ENCODE data around the gene SIGLEC7.

The SIGLEC7 gene

DNA sequence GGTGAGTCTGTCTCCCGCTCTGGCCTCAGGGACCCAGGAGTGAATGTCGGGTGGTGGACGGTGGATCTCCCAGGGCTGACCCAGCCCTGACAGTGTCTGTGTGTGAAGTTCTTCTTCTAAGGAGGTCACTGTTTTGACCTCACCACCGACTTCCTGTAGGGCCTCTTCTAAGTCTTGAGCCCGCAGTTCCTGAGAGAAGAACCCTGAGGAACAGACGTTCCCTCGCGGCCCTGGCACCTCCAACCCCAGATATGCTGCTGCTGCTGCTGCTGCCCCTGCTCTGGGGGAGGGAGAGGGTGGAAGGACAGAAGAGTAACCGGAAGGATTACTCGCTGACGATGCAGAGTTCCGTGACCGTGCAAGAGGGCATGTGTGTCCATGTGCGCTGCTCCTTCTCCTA lies at the start of gene SIGLEC7:
SIGLEC7 (plus strand) TSS at position 183 of the 400 bp plus-strand sequence; CDS start at position 252, 69 bp downstream.
- Histone ChIP-seq H3K27ac (ENCODE audit: low read depth, low read length) (no peak within 1 kb of the TSS), H3K4me3 (ENCODE audit: low read length) (no peak within 1 kb of the TSS), H3K27me3 (ENCODE audit: control insufficient read depth, insufficient read depth, low read length) (no peaks in the 10 kb centered on the region), H3K36me3 (ENCODE audit: control insufficient read depth, insufficient read depth, low read length) (no peaks in the 10 kb centered on the region), H3K4me1 (ENCODE audit: control insufficient read depth, insufficient read depth, low read length) (no peaks in the 10 kb centered on the region), H3K9ac (ENCODE audit: low read length) (no peak within 1 kb of the TSS)

DNA sequence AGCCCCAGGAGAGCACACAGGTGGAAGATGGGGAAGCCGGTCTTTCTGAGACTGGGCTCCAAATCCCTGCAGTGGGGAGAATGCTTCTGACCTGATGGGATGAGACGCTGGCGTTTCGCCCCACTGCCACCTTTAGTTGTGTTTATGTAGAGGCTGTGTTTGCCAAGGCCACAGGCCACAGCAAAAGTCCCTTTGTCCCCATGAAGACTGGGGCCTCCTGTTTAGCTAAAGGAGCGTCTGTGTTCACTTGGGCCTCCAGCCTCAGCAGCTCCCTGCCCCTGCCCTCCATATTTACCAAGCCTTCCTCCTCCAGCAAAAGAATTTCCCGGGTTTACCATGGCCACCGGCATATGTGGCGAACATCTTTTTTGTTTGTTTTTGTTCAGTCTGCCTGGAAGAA lies 49.0 kb upstream of the SIGLEC7 start:
- Histone ChIP-seq H3K36me3 (ENCODE audit: control insufficient read depth, insufficient read depth, low read length) (no peaks in the 10 kb centered on the region), H3K27me3 (ENCODE audit: control insufficient read depth, insufficient read depth, low read length) (no peaks in the 10 kb centered on the region), H3K4me3 (ENCODE audit: low read length) (no peak overlapping the region), H3K27ac (ENCODE audit: low read depth, low read length) (no peak overlapping the region), H3K9ac (ENCODE audit: low read length) (no peak overlapping the region), H3K4me1 (ENCODE audit: control insufficient read depth, insufficient read depth, low read length) (no peaks in the 10 kb centered on the region)

DNA sequence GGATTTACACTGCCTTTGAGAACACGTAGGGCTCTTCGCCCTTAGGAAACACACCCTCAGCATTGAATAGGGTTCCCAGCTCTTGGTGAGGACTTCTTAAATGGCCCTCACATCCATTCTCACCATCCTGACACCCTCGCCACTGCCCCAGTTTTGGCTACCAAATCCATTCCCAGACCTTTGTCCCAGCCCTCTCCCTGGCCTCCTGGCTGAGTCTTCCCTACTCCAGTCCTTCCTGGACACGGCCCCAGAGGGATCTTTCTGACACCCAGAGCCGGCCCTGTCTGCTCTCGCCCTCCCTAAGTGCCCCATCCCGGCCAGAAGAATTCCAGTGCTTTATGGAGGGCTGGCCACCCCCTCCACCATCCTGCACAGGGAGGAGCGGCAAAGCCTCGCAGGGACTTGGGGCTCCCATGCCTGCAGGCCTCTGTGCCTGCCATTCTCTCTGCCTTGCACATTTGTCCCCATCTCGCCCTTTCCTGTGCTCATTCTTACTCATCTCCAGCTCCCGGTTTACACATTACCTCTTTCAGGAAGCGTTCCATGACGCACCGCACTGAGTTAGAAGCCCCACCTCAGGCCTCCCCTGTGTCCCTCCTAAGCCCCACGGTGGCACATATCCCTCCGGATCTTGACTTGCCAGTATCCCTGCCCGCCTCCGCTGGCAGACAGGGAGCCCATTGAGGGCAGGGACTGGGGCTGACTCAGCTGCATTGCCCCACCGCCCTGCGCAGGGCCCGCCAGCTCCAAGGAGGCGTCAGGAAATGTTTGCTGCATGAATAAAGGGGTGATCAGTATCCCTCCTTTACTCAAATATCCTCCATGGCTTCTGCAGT lies 48.4 kb upstream of the SIGLEC7 start:
- Histone ChIP-seq H3K9ac (ENCODE audit: low read length) (no peak overlapping the region), H3K4me3 (ENCODE audit: low read length) (no peak overlapping the region), H3K27ac (ENCODE audit: low read depth, low read length) (no peak overlapping the region), H3K27me3 (ENCODE audit: control insufficient read depth, insufficient read depth, low read length) (no peaks in the 10 kb centered on the region), H3K36me3 (ENCODE audit: control insufficient read depth, insufficient read depth, low read length) (no peaks in the 10 kb centered on the region), H3K4me1 (ENCODE audit: control insufficient read depth, insufficient read depth, low read length) (no peaks in the 10 kb centered on the region)

DNA sequence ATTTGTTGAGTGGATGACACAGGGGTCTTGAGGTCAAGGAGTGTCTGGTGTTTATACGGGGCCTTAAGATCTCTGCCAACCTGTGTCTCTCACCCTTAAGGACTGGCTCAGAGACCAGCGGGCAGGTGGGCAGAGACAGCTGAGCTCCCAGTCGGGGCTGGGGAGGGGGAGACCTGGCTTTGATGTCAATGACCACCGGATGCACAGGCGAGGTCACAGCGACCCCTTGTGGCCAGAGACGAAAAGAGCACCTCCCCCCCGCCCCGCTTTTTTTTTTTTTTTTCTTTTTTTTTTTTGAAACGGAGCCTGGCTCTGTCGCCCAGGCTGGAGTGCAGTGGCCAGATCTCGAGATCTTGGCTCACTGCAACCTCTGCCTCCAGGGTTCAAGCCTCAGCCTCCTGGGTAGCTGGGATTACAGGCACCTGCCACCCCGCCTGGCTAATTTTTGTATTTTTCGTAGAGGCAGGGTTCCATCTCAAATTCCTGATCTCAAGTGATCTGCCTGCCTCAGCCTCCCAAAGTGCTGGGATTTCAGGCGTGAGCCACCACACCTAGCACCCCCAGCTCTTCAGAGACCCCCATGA lies 47.3 kb upstream of the SIGLEC7 start:
- H3K27ac ChIP-seq (ENCODE audit: low read depth, low read length) = no peak overlapping the region
- H3K4me1 ChIP-seq (ENCODE audit: control insufficient read depth, insufficient read depth, low read length) = no peaks in the 10 kb centered on the region
- H3K27me3 ChIP-seq (ENCODE audit: control insufficient read depth, insufficient read depth, low read length) = no peaks in the 10 kb centered on the region
- no peaks in the 10 kb centered on the region for H3K36me3 ChIP-seq (ENCODE audit: control insufficient read depth, insufficient read depth, low read length)
- no peak overlapping the region for H3K9ac ChIP-seq (ENCODE audit: low read length)
- H3K4me3 ChIP-seq (ENCODE audit: low read length) = no peak overlapping the region

DNA sequence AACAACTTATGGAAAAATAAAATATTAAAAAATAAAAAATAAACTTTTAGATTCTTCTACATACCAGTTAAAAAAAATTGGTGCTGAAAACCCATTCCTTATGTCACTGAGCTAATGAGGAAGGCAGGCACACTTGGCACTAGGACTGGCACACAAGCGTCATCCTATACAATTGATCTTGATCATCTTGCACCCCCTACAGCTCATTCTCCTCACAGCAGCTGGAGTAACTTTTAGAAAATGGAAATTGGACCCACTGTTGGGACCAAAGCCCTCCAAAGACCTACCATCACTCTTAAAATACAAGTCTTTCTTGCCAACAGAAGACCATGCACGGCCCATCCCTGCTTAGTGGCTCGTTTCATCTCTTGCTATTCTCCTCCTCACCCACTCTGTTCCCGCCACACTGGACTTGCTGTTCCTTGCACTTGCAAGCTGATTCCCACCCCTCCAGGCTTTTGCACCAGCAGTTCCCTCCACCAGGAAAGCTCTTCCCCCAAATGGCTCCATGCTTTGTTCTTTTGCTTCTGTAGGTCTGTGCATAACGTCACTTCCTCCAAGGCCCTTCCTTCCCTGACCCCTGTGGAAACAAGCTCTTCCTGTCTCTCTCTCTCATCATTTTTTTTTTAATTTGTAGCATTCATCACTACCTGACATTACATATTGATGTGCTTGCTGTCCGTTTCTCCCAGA lies 45.5 kb upstream of the SIGLEC7 start:
- H3K4me3 ChIP-seq (ENCODE audit: low read length) = no peak overlapping the region
- H3K27me3 ChIP-seq (ENCODE audit: control insufficient read depth, insufficient read depth, low read length) = no peaks in the 10 kb centered on the region
- no peaks in the 10 kb centered on the region for H3K4me1 ChIP-seq (ENCODE audit: control insufficient read depth, insufficient read depth, low read length)
- H3K9ac ChIP-seq (ENCODE audit: low read length) = no peak overlapping the region
- no peak overlapping the region for H3K27ac ChIP-seq (ENCODE audit: low read depth, low read length)
- H3K36me3 ChIP-seq (ENCODE audit: control insufficient read depth, insufficient read depth, low read length) = no peaks in the 10 kb centered on the region

DNA sequence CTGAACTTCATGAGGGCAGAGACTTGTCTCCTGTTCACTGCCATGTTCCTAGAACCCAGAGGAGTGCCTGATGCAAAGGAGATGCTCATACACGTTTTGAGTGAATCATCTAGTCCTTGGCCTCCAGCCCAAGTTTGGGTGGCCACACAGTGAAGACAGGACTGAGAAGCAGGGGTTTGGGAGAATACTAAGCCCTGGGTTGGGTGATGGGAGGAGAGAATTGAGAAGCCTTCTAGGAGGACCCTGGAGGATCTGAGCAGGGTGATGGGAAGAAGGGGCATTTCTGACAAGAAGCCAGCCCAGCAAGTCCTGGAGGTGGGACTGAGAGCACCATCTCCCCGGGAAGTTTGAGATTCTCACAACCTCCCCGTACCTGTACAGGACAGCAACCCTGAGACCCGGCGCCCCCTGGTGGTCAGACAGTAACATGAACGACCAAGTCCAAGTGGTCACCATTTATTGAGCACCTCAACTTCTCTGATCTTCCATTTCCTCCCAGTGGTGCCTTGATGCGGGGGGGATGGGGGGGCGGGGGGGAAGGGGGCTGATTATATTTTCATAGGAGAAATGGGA lies 44.8 kb upstream of the SIGLEC7 start:
- Histone ChIP-seq H3K27me3 (ENCODE audit: control insufficient read depth, insufficient read depth, low read length) (no peaks in the 10 kb centered on the region), H3K36me3 (ENCODE audit: control insufficient read depth, insufficient read depth, low read length) (peaks cover under 1% of the 10 kb centered on the region), H3K9ac (ENCODE audit: low read length) (no peak overlapping the region), H3K4me1 (ENCODE audit: control insufficient read depth, insufficient read depth, low read length) (no peaks in the 10 kb centered on the region), H3K4me3 (ENCODE audit: low read length) (no peak overlapping the region), H3K27ac (ENCODE audit: low read depth, low read length) (no peak overlapping the region)

DNA sequence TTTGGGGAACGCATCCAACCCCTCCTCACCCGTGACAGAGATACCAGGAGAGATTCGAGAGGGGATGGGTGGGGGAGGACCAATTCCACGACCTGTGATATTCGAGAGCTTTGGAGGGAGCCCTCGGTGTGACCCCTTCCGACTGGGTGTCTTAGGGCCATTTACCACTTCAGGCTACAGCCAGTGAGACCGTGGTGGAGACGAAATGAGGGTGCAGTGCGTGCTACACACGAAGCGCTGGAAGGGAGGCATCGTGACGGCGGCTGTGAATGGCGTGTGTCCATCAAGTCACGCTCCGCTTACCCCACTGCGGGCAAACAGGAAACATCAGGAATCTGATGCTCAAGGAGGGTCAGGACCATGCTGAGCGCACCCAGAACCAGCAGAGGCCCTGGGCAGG lies 44.3 kb upstream of the SIGLEC7 start:
- Histone ChIP-seq H3K27ac (ENCODE audit: low read depth, low read length) (no peak overlapping the region), H3K9ac (ENCODE audit: low read length) (no peak overlapping the region), H3K36me3 (ENCODE audit: control insufficient read depth, insufficient read depth, low read length) (peaks cover 5% of the 10 kb centered on the region), H3K27me3 (ENCODE audit: control insufficient read depth, insufficient read depth, low read length) (no peaks in the 10 kb centered on the region), H3K4me3 (ENCODE audit: low read length) (no peak overlapping the region), H3K4me1 (ENCODE audit: control insufficient read depth, insufficient read depth, low read length) (no peaks in the 10 kb centered on the region)

DNA sequence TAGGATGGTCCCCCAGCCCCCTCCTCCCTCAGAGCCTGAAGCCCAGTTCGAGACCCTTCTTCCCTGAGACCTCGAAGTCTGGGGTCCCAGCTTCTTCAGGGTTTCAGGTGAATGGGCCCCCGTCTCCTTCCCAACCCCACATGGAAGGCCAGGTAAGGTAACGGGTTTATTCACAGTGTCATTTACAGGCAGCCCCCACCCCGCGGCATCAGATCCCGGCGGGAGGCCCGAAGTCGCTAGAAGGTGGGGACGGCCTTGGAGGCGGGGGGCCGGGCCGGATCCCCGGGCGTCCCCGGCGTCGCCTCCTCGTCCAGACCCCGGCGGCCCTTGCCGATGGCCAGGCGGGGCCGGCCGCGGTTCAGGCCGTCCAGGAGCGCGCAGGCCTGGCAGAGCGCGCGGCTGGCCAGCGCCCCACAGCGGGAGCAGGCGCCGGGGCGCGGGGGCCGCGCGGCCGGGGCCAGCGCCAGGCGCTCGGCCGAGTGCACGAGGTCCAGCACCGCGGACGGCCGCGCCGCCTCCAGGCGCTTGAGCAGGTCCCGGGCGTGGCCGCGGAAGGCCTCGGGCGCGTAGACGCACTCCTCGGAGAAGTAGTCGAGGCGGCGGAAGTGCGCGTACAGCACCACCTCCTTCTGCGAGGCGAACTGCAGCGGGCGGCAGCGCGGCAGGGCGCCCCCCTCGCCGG lies 43.6 kb upstream of the SIGLEC7 start:
- H3K4me3 ChIP-seq (ENCODE audit: low read length) = no peak overlapping the region
- peaks cover 5% of the 10 kb centered on the region for H3K36me3 ChIP-seq (ENCODE audit: control insufficient read depth, insufficient read depth, low read length)
- H3K4me1 ChIP-seq (ENCODE audit: control insufficient read depth, insufficient read depth, low read length) = no peaks in the 10 kb centered on the region
- H3K27me3 ChIP-seq (ENCODE audit: control insufficient read depth, insufficient read depth, low read length) = no peaks in the 10 kb centered on the region
- H3K9ac ChIP-seq (ENCODE audit: low read length) = no peak overlapping the region
- no peak overlapping the region for H3K27ac ChIP-seq (ENCODE audit: low read depth, low read length)

DNA sequence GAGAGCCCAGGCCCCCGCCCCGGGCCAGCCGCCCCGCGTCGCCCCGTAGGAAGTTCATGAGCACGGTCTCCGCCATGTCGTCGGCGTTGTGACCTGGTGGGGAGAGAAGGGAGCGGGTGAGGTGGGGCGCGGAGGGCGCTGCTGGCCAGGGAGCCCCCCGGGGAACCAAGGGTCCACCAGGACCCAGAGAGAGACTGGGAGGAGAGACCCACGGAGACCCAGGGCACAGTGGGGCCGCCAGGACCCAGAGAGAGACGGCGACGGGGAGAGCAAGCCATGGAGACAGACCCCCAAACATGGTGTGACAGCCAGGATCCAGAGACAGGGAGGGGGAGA lies 43.1 kb upstream of the SIGLEC7 start:
- Histone ChIP-seq H3K27ac (ENCODE audit: low read depth, low read length) (no peak overlapping the region), H3K27me3 (ENCODE audit: control insufficient read depth, insufficient read depth, low read length) (no peaks in the 10 kb centered on the region), H3K36me3 (ENCODE audit: control insufficient read depth, insufficient read depth, low read length) (peaks cover 9% of the 10 kb centered on the region), H3K4me1 (ENCODE audit: control insufficient read depth, insufficient read depth, low read length) (no peaks in the 10 kb centered on the region), H3K4me3 (ENCODE audit: low read length) (peak overlapping the region; percentile 39), H3K9ac (ENCODE audit: low read length) (no peak overlapping the region)

DNA sequence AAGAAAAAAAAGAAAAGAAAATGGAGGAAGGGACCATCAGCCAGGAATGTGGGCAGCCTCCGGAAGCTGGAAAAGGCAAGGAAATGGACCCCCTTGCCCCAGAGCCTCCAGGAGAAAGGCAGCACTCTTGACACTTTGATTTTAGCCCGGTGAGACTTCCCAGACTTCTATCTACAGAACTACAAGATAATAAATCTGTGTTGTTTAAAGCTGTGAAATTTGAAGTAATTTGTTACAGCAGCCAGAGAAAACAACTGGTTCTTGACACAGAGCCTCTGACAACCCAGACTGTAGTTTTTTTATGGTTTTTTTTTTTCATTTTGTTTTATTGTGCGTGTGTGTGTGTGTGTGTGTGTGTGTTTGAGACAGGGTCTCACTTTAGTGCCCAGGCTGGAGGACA lies 41.5 kb upstream of the SIGLEC7 start:
- H3K4me1 ChIP-seq (ENCODE audit: control insufficient read depth, insufficient read depth, low read length) = no peaks in the 10 kb centered on the region
- no peak overlapping the region for H3K9ac ChIP-seq (ENCODE audit: low read length)
- H3K4me3 ChIP-seq (ENCODE audit: low read length) = no peak overlapping the region
- H3K36me3 ChIP-seq (ENCODE audit: control insufficient read depth, insufficient read depth, low read length) = peaks cover 9% of the 10 kb centered on the region
- no peaks in the 10 kb centered on the region for H3K27me3 ChIP-seq (ENCODE audit: control insufficient read depth, insufficient read depth, low read length)
- no peak overlapping the region for H3K27ac ChIP-seq (ENCODE audit: low read depth, low read length)

DNA sequence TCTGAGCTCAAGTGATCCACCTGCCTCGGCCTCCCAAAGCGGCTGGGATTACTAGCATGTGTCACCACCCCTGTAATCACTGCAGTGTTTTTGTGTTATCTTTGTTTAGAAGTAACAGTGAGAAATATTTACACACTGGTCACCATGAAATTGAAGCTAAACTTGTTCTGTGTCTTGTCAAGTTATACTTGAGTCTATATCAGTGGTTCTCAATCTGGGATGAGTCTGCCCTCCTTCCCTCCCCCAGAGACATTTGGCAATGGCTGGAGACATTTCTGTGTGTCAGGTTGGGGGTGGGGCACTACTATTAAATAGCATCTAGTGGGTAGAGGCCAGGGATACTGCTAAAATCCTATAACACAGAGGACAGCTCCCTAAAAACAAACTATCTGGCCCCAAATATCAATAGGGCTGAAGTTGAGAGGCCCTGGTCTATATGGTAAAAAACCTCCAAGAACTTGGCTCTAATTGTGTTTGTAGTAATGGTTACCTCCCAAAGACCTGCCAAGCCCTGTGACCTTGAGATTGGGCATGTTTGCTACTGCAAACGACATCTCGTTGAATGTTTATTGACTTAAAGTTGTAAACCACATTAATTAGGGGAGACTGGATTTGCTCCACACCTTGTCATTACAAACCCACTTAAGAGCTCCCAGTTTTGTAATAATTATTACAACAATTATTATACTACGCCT lies 40.8 kb upstream of the SIGLEC7 start:
- no peak overlapping the region for H3K27ac ChIP-seq (ENCODE audit: low read depth, low read length)
- no peak overlapping the region for H3K9ac ChIP-seq (ENCODE audit: low read length)
- H3K27me3 ChIP-seq (ENCODE audit: control insufficient read depth, insufficient read depth, low read length) = no peaks in the 10 kb centered on the region
- no peak overlapping the region for H3K4me3 ChIP-seq (ENCODE audit: low read length)
- H3K36me3 ChIP-seq (ENCODE audit: control insufficient read depth, insufficient read depth, low read length) = peaks cover 9% of the 10 kb centered on the region
- H3K4me1 ChIP-seq (ENCODE audit: control insufficient read depth, insufficient read depth, low read length) = no peaks in the 10 kb centered on the region

DNA sequence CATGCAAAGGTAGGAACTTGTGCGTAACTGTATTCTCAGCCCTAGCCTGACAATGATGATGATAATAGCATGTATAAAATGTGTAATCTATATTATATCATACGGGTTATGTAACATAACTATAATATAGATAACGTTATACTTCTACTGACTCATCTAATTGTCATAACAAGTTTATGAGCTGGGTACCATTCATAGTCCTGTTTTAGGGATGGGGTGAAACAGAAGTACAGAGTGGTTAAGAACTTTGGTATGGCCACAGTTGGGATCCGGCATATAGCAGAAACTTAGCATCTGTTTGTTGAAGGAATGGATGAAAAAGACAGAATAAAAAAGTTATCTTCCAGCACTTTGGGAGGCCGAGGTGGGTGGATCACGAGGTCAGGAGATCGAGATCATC lies 39.1 kb upstream of the SIGLEC7 start:
- Histone ChIP-seq H3K4me1 (ENCODE audit: control insufficient read depth, insufficient read depth, low read length) (peaks cover 6% of the 10 kb centered on the region), H3K4me3 (ENCODE audit: low read length) (no peak overlapping the region), H3K36me3 (ENCODE audit: control insufficient read depth, insufficient read depth, low read length) (peaks cover 9% of the 10 kb centered on the region), H3K27me3 (ENCODE audit: control insufficient read depth, insufficient read depth, low read length) (no peaks in the 10 kb centered on the region), H3K9ac (ENCODE audit: low read length) (no peak overlapping the region), H3K27ac (ENCODE audit: low read depth, low read length) (no peak overlapping the region)
